GM18505 (cell line): Measurements from ENCODE around the gene SPECC1.

Experiments used
- ATAC-seq: cut with Tn5 transposase; IDR thresholded peaks from one replicate; pipeline ENCODE4 v1.9.1; 2021; ENCODE audit not compliant: unreplicated experiment
- POLR2A ChIP-seq: IDR thresholded peaks from 4 replicates; pipeline ENCODE4 v1.6.1; 2011; ENCODE audit warnings: borderline replicate concordance; ENCODE audit not compliant: insufficient read depth, insufficient read length; ENCODE audit errors: extremely low read depth

Gene SPECC1

GRCh38 chr17:20084621-20085282 is 75.6 kb downstream of the SPECC1 start:
- TF ChIP-seq POLR2A, result no peak
- ATAC-seq, result no peak

GRCh38 chr17:20085283-20085845 is 76.2 kb downstream of the SPECC1 start:
- no peak for TF ChIP-seq POLR2A
- ATAC-seq, result no peak

- no peak for ATAC-seq
- no peak for TF ChIP-seq POLR2A
Measured at GRCh38 chr17:20086416-20087076, 77.4 kb downstream of the SPECC1 start.

GRCh38 chr17:20087538-20088250 is 78.5 kb downstream of the SPECC1 start:
- TF ChIP-seq POLR2A, result no peak
- no peak for ATAC-seq

- TF ChIP-seq POLR2A, result no peak
- ATAC-seq, result no peak
Measured at GRCh38 chr17:20089756-20090547, 80.8 kb downstream of the SPECC1 start.

- no peak for ATAC-seq
- TF ChIP-seq POLR2A, result no peak
Measured at GRCh38 chr17:20091174-20092029, 82.2 kb downstream of the SPECC1 start.

GRCh38 chr17:20092261-20092867 is 83.2 kb downstream of the SPECC1 start:
- no peak for ATAC-seq
- no peak for TF ChIP-seq POLR2A

- TF ChIP-seq POLR2A, result no peak
Measured at GRCh38 chr17:20092973-20093626, 83.9 kb downstream of the SPECC1 start.

GRCh38 chr17:20094777-20095176 is 85.6 kb downstream of the SPECC1 start:
- TF ChIP-seq POLR2A, result no peak

More at GRCh38 chr17:20092973-20093626, 83.9 kb downstream of the SPECC1 start:
- ATAC-seq, result no peak

GRCh38 chr17:20095336-20096080 is 86.3 kb downstream of the SPECC1 start:
- no peak for TF ChIP-seq POLR2A
- no peak for ATAC-seq

More at GRCh38 chr17:20094777-20095176, 85.6 kb downstream of the SPECC1 start:
- no peak for ATAC-seq
